Measurements from ENCODE around the gene MPPED2.

- TF ChIP-seq POLR2A (IDR thresholded peaks at IDR 0.05), result no peak
- TF ChIP-seq CTCF (IDR thresholded peaks at IDR 0.05), result no peak
Measured at GRCh38 chr11:30522536-30523243, 63.5 kb downstream of the MPPED2 start.
